ENCODE results near the gene POLE.

DNA sequence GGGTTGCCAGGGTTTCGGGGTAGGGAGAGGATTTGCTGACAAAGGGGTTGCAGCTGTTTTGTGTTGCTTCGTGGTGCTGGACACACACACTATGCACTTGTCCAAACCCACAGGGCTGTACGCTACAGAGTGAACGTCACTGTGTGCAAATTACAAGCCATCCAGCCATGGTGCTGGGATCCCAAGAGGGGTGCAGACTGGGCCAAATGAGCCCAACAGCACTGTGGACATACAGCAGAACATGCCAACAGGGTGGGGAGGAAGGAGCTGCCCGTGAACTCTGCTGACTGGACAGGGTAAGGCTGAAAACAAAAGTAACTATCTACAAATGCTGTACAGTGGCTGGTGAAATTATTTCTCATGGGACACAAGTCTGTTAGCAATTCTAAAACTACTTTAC, 25.2 kb downstream of the POLE start:
- TF ChIP-seq POLR2AphosphoS5 (IDR thresholded peaks at IDR 0.05; ENCODE audit: borderline replicate concordance, low read depth, low read length) (no peak), FOXP2 (optimal IDR thresholded peaks at IDR 0.05; ENCODE audit: control extremely low read depth, extremely low read length, insufficient read depth) (no peak), EZH2 (IDR thresholded peaks at IDR 0.05) (no peak)

All from SK-N-MC (cell line).